ENCODE measurements around the gene TMEM132D.

The TMEM132D gene

GRCh38 chr12:129827102-129827865 is 76.5 kb downstream of the TMEM132D start:
- no peak for DNase-seq

DNA sequence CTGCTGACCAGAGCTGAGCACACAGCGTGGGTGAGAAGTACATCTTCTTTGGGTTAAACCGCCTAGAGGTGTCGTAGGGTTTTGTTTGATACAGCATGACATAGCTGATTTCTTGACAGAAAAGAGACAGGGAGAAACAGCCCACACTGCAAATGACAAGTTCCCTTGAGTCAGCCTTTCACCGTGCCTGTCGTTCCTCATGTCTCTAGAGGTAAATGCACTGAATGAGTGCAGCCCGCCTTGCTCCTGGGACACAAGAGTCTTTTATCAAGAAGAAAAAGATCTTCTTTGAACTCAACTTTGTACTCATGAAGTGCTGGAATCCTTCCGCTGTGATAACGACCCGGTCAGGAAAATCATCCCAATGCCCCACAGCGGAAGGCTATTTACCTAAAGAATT is 77.6 kb downstream of the TMEM132D start:
- no peak for DNase-seq

DNA sequence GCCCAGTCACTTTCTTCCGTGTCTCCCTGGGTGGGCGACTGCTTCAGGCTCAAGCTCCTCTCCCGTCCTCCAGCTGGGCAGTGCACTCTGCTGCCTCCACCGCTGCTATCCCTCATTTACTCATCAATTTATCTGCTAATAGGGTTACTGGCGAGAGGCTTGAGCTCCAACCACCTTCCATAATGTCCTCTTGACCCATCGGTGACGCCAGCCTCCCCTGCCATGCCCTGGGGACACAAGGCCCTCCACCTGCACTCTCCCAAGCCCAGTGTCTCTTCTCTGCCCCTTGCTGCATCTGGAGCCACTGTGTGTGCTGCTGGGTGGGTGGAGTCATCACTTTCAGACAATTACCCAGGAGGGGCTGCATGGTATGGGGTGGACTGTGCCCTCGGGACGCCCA is 78.5 kb downstream of the TMEM132D start:
- no peak for DNase-seq

GRCh38 chr12:129821964-129822363 is 81.9 kb downstream of the TMEM132D start:
- no peak for DNase-seq

- no peak for DNase-seq
Measured at GRCh38 chr12:129819391-129819790, 84.4 kb downstream of the TMEM132D start.

DNA sequence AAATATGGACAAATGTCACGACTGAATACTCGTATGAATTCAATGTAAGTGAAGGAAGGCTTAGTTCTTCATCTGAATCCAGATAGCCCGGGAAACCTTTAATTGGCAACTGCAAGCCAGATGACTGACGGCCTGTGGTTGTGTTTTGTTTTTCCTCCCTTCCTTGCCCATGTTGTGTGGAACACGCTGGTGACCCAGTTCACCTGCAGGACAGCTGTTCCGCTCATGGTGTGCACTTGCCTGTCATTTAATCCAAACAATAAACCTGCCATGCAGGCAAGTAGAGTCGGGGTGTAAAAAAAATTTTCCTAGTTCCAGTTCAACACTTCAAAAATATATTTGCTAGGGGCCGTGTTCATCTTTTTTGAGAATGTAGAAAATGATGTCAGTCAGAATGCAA is 88.0 kb downstream of the TMEM132D start:
- no peak for DNase-seq

DNA sequence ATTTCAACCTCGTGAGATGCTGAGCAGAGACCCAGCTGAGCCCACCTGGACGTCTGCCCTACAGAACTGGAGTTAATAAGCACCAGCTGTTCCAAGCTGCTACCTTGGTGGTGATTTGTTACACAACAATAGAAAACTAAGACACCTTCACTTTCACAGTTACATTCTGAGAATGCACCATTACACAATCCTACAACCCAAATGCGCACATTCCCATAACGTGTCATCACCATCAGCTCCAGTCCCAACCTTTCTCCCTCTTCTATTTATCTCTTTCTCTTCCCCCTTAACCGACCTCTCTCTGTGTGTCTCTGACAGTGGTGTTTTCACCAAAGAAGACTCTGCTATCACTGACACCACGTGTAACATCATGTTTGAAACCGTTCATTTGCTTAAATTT is 91.9 kb downstream of the TMEM132D start:
- no peak for DNase-seq

DNA sequence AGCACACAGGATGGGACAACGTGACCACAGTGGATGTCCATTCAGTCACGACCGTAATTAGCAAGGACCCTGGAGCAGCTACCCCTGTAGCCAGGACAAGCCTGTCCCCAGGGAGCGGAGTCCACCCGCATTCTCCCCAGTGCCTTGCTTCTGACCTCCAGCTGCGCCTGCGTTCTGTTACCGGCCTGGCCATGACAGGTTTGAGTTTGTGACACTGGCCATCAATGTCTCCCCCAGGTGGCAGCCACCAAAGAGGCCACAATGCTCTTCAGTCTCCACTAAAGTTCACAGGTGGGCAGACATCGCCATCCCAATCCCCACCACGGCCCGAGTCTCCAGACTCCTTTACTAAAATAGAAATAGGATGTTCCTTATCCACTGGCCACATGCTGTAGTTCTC is 96.7 kb downstream of the TMEM132D start:
- DNase-seq = no peak

- DNase-seq = no peak
Measured at GRCh38 chr12:129791396-129791795, 112.4 kb downstream of the TMEM132D start.

DNA sequence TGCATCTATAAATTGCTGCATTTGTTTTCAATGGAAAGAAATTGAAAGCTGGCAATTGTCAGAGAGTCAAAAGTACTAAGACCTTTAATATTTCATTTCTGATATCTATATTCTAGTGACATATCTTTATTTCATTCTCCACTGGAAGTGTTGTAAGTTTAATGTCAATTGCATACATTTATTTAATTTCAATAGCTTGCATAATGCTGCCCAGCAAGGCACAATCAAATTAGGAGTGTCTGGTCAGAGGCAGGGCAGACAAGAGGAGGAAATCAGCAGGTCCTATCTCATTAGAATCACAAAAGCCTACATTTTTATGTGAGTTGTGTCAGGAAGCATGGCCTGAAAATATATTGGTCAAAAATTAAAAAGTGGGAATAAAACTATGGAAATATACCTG is 112.9 kb downstream of the TMEM132D start:
- no peak for DNase-seq

- no peak for DNase-seq
Measured at GRCh38 chr12:129790331-129790730, 113.5 kb downstream of the TMEM132D start.

- no peak for DNase-seq
Measured at GRCh38 chr12:129789921-129790320, 113.9 kb downstream of the TMEM132D start.

DNA sequence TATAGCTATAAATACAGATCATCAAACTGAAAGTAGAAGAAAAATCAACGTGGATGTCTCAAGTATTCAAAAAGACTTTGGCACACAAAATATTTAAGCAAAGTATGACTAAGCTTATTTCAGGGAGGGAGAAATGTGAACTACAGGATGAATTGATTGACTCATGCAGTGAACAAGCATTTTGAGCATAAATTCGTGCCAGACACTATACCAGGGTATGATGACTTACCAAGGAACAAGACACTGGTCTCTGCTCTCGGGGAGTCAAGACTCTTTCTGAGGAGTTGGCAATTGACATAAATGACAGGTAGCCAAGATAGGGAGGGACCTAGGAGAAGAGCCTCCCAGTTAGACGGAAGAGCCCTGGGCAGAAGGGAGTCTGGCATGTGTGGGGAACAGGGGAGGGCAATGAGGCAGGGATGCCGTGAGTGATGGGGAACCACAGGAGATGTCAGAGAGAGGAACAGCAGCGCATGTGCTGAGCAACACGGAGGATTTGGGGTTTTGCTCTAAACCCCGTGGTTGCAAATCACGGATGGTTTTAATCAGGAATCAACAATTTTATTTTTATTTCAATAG is 115.2 kb downstream of the TMEM132D start:
- no peak for DNase-seq

DNA sequence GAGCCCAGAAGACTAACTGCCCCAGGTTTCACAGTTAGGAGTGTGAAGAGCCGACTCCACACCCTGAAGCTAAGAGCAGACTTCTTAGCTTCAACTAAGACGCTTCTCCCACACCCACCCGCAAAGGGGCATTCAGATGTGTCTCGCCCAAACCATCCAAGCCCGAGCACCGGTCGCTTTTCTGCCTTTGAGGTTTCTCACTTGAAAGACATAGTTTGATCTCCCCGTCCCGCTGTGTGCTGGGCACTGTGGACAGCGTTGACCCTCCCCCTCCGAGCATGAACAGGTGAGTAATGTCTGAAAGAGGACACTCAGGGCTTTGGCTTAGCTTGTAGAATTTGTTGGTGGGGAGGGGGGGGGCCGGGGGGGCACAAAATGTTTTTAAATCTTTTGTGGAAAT is 123.8 kb downstream of the TMEM132D start:
- DNase-seq = no peak

DNA sequence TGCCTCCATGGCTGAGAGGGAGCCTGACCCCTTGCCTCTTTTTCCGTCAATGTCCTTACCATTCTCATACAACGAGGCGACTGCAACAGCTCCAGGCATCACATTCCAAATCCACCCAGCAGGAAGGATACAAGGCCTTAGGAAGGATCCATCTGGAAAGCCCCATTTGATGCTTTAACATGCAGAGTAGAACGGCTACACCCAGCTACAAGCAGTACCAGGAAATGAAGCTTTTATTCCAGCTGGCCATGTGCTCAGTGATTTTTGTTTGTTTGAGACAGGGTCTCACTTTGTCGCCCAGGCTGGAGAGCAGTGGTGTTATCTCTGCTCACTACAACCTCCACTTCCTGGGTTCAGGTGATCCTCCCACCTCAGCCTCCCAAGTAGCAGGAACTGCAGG is 124.8 kb downstream of the TMEM132D start:
- no peak for DNase-seq

GRCh38 chr12:129776977-129777667 is 126.7 kb downstream of the TMEM132D start:
- DNase-seq = no peak

- DNase-seq = no peak
Measured at GRCh38 chr12:129772501-129773493, 131.0 kb downstream of the TMEM132D start.

DNA sequence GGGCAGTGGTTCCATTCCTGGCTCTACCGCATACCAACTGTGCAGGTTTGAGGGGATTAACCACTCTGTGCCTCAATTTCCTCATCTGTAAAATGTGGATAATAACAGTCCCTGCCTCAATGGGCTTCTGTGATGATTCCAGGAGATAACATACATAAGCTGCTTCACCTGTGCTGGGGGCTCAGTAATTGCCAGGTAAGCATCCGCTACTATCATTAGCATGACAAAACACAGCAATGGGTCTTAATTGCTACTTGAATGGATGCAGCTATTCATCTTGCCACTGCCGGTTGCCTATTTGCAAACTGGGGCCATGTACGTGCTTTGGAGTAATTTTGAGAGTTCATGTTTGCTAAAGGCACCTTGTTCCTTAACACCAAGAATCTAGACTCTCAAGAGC is 132.6 kb downstream of the TMEM132D start:
- no peak for DNase-seq

DNA sequence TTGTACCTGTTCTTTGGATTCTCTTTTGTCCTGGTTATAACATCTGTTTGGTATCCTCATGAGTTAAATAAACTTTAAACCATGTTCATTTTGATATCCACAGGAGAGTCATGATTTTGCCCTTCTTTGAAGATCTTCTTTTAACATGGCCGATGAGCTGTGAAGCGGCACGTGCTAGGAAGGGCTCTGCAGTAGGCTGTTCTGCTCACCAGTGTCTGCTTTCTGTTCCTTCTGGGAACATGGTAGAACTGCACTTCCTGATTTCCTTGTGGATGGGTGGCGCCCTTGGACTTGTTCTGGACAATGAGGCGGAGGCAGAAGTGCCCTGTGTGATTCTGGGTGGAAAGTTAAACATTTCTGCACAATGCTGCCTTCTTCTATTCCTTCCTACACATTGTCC is 138.1 kb downstream of the TMEM132D start:
- no peak for DNase-seq

GRCh38 chr12:129762436-129762835 is 141.4 kb downstream of the TMEM132D start:
- DNase-seq = peak in 5 of 56 donors; percentile 2 to 37 (median 14)

GRCh38 chr12:129753586-129753985 is 150.2 kb downstream of the TMEM132D start:
- no peak for DNase-seq
